SK-N-SH (cell line): ENCODE measurements around the gene EVA1A.

ENCODE experiments used
- CHD2 ChIP-seq: fragments of 150-350 bp; IDR thresholded peaks from 2 replicates; pipeline ENCODE4 v1.6.1; 2018; ENCODE audit warnings: low read length; ENCODE audit not compliant: partially characterized antibody
- CTCF ChIP-seq: fragments of 200-600 bp; sonication (generic); IDR thresholded peaks from 2 replicates; pipeline ENCODE4 v1.6.1; 2017; ENCODE audit warnings: antibody characterized with exemption, mild to moderate bottlenecking, moderate library complexity
- EP300 ChIP-seq, 2 experiments: IDR thresholded peaks; 2 replicates each; pipeline versions ENCODE4 v1.4.0 to v1.6.1; 2012; ENCODE audit warnings: borderline replicate concordance in 1 of 2, low read depth in 1 of 2, low read length in 1 of 2
- EZH2phosphoT487 ChIP-seq: fragments of 200-600 bp; sonication (generic); IDR thresholded peaks from 2 replicates; pipeline ENCODE4 v1.6.1; 2017; ENCODE audit warnings: low read depth, mixed run types, mild to moderate bottlenecking, antibody characterized with exemption, moderate library complexity, borderline replicate concordance
- GABPA ChIP-seq: IDR thresholded peaks from 2 replicates; pipeline ENCODE4 v1.4.0; 2012; ENCODE audit warnings: low read depth, mild to moderate bottlenecking
- POLR2AphosphoS5 ChIP-seq: IDR thresholded peaks from 2 replicates; pipeline ENCODE4 v1.6.1; 2012; ENCODE audit warnings: low read depth, low read length
- RAD21 ChIP-seq: IDR thresholded peaks from 2 replicates; pipeline ENCODE4 v1.6.1; 2012; ENCODE audit warnings: mild to moderate bottlenecking, low read length
- RFX5 ChIP-seq: IDR thresholded peaks from 2 replicates; pipeline ENCODE4 v1.6.1; 2012; ENCODE audit warnings: mild to moderate bottlenecking, improper control_type of control experiment, low read length
- TAF1 ChIP-seq: IDR thresholded peaks from 2 replicates; pipeline ENCODE4 v1.6.1; 2012; ENCODE audit warnings: low read depth, mild to moderate bottlenecking, low read length, moderate library complexity, borderline replicate concordance
- TEAD4 ChIP-seq: IDR thresholded peaks from 2 replicates; pipeline ENCODE4 v1.4.0; 2012; ENCODE audit warnings: mild to moderate bottlenecking, borderline replicate concordance; ENCODE audit not compliant: insufficient read depth
- YY1 ChIP-seq: IDR thresholded peaks from 2 replicates; pipeline ENCODE4 v1.4.0; 2012; ENCODE audit warnings: low read depth, mild to moderate bottlenecking
- ZBTB33 ChIP-seq: IDR thresholded peaks from 2 replicates; pipeline ENCODE4 v1.4.0; 2012; ENCODE audit warnings: low read depth, borderline replicate concordance
- TF ChIP-seq, protein P1 (sequence below): IDR thresholded peaks from 2 replicates; pipeline ENCODE4 v1.6.1; 2012; ENCODE audit warnings: mild to moderate bottlenecking, low read depth, low read length, moderate library complexity

DNA sequence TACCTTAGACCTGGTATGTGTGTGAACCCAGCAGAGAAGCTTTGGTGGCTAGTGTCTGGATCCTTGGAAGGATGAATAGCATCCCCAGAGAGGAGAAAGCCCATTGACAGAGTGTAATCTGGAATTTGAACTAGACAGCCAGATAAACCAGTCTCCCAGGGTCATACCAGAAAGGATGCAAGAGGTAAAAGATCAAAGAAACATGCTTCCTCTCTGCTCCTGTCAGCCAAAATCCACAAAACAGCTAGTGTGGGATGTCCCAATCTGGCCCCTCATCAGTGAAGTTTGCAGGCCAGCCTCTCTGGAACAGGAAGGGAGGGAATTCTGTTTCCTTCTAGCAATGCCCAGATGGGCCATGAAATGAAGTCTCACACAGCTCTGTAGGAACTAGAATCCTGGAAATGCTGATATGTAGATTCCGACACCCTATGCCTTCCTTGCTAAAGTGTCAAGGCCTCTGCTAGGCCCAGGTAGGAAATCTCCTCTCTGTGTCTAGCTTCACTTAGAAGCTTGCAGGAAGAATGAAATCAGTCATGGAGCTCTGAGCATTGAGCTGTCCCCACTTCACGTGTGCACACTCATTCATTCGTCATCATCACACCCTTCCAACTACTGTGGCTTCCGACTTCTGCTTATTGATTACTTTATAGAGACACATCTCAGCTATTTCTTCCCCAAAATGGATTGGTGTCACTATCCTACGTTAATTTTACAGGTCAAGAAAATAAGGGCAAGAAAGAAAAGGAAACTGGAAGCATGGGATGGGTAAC, 38.0 kb downstream of the EVA1A start:
- TF ChIP-seq CTCF (no peak), EP300 (IDR thresholded peaks at IDR 0.05; ENCODE audit: borderline replicate concordance in 1 of 2, low read depth in 1 of 2, low read length in 1 of 2) (no peak), RAD21 (no peak), EZH2phosphoT487 (no peak), RFX5 (no peak), GABPA (no peak), CHD2 (no peak), YY1 (no peak), TEAD4 (no peak), TAF1 (no peak), POLR2AphosphoS5 (no peak), ZBTB33 (no peak)
- TF ChIP-seq, protein P1, sequence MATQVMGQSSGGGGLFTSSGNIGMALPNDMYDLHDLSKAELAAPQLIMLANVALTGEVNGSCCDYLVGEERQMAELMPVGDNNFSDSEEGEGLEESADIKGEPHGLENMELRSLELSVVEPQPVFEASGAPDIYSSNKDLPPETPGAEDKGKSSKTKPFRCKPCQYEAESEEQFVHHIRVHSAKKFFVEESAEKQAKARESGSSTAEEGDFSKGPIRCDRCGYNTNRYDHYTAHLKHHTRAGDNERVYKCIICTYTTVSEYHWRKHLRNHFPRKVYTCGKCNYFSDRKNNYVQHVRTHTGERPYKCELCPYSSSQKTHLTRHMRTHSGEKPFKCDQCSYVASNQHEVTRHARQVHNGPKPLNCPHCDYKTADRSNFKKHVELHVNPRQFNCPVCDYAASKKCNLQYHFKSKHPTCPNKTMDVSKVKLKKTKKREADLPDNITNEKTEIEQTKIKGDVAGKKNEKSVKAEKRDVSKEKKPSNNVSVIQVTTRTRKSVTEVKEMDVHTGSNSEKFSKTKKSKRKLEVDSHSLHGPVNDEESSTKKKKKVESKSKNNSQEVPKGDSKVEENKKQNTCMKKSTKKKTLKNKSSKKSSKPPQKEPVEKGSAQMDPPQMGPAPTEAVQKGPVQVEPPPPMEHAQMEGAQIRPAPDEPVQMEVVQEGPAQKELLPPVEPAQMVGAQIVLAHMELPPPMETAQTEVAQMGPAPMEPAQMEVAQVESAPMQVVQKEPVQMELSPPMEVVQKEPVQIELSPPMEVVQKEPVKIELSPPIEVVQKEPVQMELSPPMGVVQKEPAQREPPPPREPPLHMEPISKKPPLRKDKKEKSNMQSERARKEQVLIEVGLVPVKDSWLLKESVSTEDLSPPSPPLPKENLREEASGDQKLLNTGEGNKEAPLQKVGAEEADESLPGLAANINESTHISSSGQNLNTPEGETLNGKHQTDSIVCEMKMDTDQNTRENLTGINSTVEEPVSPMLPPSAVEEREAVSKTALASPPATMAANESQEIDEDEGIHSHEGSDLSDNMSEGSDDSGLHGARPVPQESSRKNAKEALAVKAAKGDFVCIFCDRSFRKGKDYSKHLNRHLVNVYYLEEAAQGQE, result no peak
